HepG2 (cell line): ENCODE data around the gene PELI2. TPM values are rescaled to one million over a fixed set of nuclear protein-coding genes. Genes with fewer than 3 reads are reported as not detected.

Source experiments
- ATAC-seq: fragments of 200-7000 bp; cut with Tn5 transposase; 3 replicates; pipeline ENCODE4 v1.9.1; 2020; ENCODE audit warnings: mild to moderate bottlenecking, moderate library complexity
- BruUV-seq: library from RNA; stranded (reverse); fragments of 400-500 nt; replicated peaks from 2 replicates; lab custom pipeline; 2021; lab: Mats Ljungman, UMichigan
- CTCF ChIA-PET: fragments of 300-600 bp; formaldehyde crosslinking; extraction: SDS; loops from one replicate; lab custom pipeline; 2021; ENCODE audit warnings: low total read pairs, inconsistent platforms, low intra/inter-chr PET ratio; lab: Yijun Ruan, JAX
- POLR2A ChIA-PET: fragments of 350-600 bp; sonication (Branson Sonifier 250); formaldehyde crosslinking; loops from one replicate; lab custom pipeline; 2020; ENCODE audit warnings: antibody characterized with exemption, inconsistent platforms; lab: Yijun Ruan, JAX
- DNase-seq: peaks from one replicate; pipeline ENCODE4 v3.0.0-alpha.2; 2015; ENCODE audit warnings: low spot score
- FAIRE-seq: peaks from 3 replicates; lab custom pipeline; 2011; peaks lifted over from hg19 to GRCh38; lab: Jason Lieb, UNC
- H2AFZ ChIP-seq: one replicate; pipeline ENCODE4 v1.6.1; 2011; ENCODE audit warnings: low read length, inconsistent platforms
- H3K27ac ChIP-seq: fragments of 300-600 bp; 3 replicates; pipeline ENCODE4 v1.8.0; 2011; ENCODE audit warnings: mixed run types, mild to moderate bottlenecking, mixed read lengths, low read length, inconsistent platforms; ENCODE audit not compliant: insufficient read depth; ENCODE audit errors: extremely low read length
- H3K27me3 ChIP-seq, 2 experiments: fragments of 200-600 bp in 1 of 2; 2 replicates in 1 of 2; 3 replicates in 1 of 2; pipeline versions ENCODE4 v1.6.0 to v1.8.0; 2011; ENCODE audit warnings: low read length in 2 of 2, mild to moderate bottlenecking in 2 of 2, moderate library complexity in 2 of 2, inconsistent platforms in 1 of 2; ENCODE audit not compliant: insufficient read depth in 2 of 2, control insufficient read depth in 1 of 2
- H3K36me3 ChIP-seq, 2 experiments: fragments of 200-600 bp in 1 of 2; replicated peaks in 1 of 2; 2 replicates in 1 of 2; 3 replicates in 1 of 2; pipeline versions ENCODE4 v1.5.1 to v1.8.0; 2011; ENCODE audit warnings: low read length in 2 of 2, inconsistent platforms in 1 of 2; ENCODE audit not compliant: insufficient read depth in 2 of 2, control insufficient read depth in 1 of 2
- H3K4me1 ChIP-seq: 2 replicates; pipeline ENCODE4 v1.5.1; 2012; ENCODE audit warnings: low read length, inconsistent platforms; ENCODE audit not compliant: insufficient read depth
- H3K4me2 ChIP-seq: 2 replicates; pipeline ENCODE4 v1.6.0; 2011; ENCODE audit warnings: low read depth, low read length, inconsistent platforms
- H3K4me3 ChIP-seq, 3 experiments: fragments of 200-600 bp in 1 of 3; sonication (generic), shearing (Covaris generic) in 1 of 3; replicated peaks in 1 of 3; 2 replicates each; pipeline ENCODE4 v1.5.1; 2011 to 2016; ENCODE audit warnings: low read length in 3 of 3, inconsistent platforms in 2 of 3, low read depth in 2 of 3, mild to moderate bottlenecking in 2 of 3, control low read depth in 1 of 3, mixed read lengths in 1 of 3; ENCODE audit not compliant: insufficient read depth in 1 of 3
- H3K79me2 ChIP-seq: one replicate; pipeline ENCODE4 v1.6.1; 2011; ENCODE audit warnings: low read length, inconsistent platforms; ENCODE audit not compliant: insufficient read depth
- H3K9ac ChIP-seq: 2 replicates; pipeline ENCODE4 v1.6.0; 2011; ENCODE audit warnings: mild to moderate bottlenecking, low read depth, low read length, inconsistent platforms; ENCODE audit not compliant: insufficient read depth
- H3K9me3 ChIP-seq: 2 replicates; pipeline ENCODE4 v1.5.1; 2012; ENCODE audit warnings: mild to moderate bottlenecking, low read length
- H4K20me1 ChIP-seq: 2 replicates; pipeline ENCODE4 v1.6.0; 2011; ENCODE audit warnings: inconsistent platforms, mild to moderate bottlenecking, low read length, moderate library complexity; ENCODE audit not compliant: insufficient read depth
- ELF1 ChIP-seq: sonication (generic); formaldehyde crosslinking; IDR thresholded peaks from 2 replicates; pipeline ENCODE4 v1.4.0; 2020; ENCODE audit warnings: missing genetic modification reagents
- GPN1 ChIP-seq: sonication (generic); formaldehyde crosslinking; IDR thresholded peaks from 2 replicates; pipeline ENCODE4 v1.5.1; 2020; ENCODE audit warnings: missing genetic modification reagents, borderline replicate concordance
- KDM2A ChIP-seq: sonication (generic); formaldehyde crosslinking; IDR thresholded peaks from 2 replicates; pipeline ENCODE4 v1.4.0; 2020; ENCODE audit warnings: low read depth, missing genetic modification reagents, borderline replicate concordance
- LRRFIP1 ChIP-seq: sonication (generic); formaldehyde crosslinking; conservative IDR thresholded peaks from 2 replicates; pipeline ENCODE4 v1.4.0; 2020; ENCODE audit warnings: missing genetic modification reagents
- MBNL3 ChIP-seq: fragments of 250-450 bp; sonication (Bioruptor Pico); conservative IDR thresholded peaks from 2 replicates; pipeline ENCODE4 v1.8.0; 2022; ENCODE audit warnings: mild to moderate bottlenecking, inconsistent platforms
- MLXIP ChIP-seq: sonication (generic); formaldehyde crosslinking; IDR thresholded peaks from 2 replicates; pipeline ENCODE4 v1.9.0; 2021; ENCODE audit warnings: missing genetic modification reagents, borderline replicate concordance
- POLR2AphosphoS2 ChIP-seq: IDR thresholded peaks from 2 replicates; pipeline ENCODE4 v1.6.1; 2011; ENCODE audit warnings: low read depth, low read length, improper control_type of control experiment
- TGIF2 ChIP-seq: IDR thresholded peaks from 2 replicates; pipeline ENCODE4 v1.6.1; 2016; ENCODE audit warnings: control low read depth, missing compliant biosample characterization
- U2AF1 ChIP-seq: fragments of 200-400 bp; formaldehyde crosslinking; optimal IDR thresholded peaks from 2 replicates; pipeline ENCODE3; 2017; ENCODE audit warnings: mild to moderate bottlenecking, low read depth, low read length
- ZBTB49 ChIP-seq: sonication (generic); formaldehyde crosslinking; IDR thresholded peaks from 2 replicates; pipeline ENCODE4 v1.4.0; 2020; ENCODE audit warnings: missing genetic modification reagents, borderline replicate concordance
- ZNF512B ChIP-seq: sonication (generic); formaldehyde crosslinking; IDR thresholded peaks from 2 replicates; pipeline ENCODE4 v1.5.1; 2020; ENCODE audit warnings: missing genetic modification reagents, mild to moderate bottlenecking, borderline replicate concordance
- ZNF619 ChIP-seq: sonication (generic); formaldehyde crosslinking; IDR thresholded peaks from 2 replicates; pipeline ENCODE4 v1.4.0; 2020; ENCODE audit warnings: mild to moderate bottlenecking, missing genetic modification reagents
- ZNF724P ChIP-seq: sonication (generic); formaldehyde crosslinking; IDR thresholded peaks from 2 replicates; pipeline ENCODE4 v1.8.0; 2022; ENCODE audit warnings: missing genetic modification reagents, borderline replicate concordance
- WGBS: methylation state at CpG from one replicate; pipeline ENCODE4 v1.1.6; 2017; ENCODE audit warnings: low lambda C conversion rate; 5-methylcytosine and 5-hydroxymethylcytosine counted together
- in situ Hi-C: cut with HindIII; loops from 2 replicates; pipeline ENCODE4 v1.10.0; 2017; ENCODE audit warnings: low pct_unique_long_range_greater_than_20kb; ENCODE audit not compliant: extremely low pct_ligation_motif_present
- intact Hi-C: fragments of 100-400 bp; cut with micrococcal nuclease; formaldehyde crosslinking; loops from one replicate; pipeline ENCODE4 v1.10.0; 2022; ENCODE audit not compliant: unreplicated experiment
- polyA plus RNA-seq, 8 experiments: library from polyadenylated mRNA; depleted of rRNA in 3 of 8; stranded (reverse) in 7 of 8; unstranded in 1 of 8; fragments of >200 nt; fragmentation: Illumina TruSeq in 4 of 8; extraction: Trizol in 4 of 8; gene quantifications; 2 replicates each; pipeline versions ENCODE4 v1.2.1 to v1.2.3, GENCODE V29; 2011 to 2016; ENCODE audit warnings: low read depth in 4 of 8, missing spikeins in 1 of 8, mixed read lengths in 1 of 8; ENCODE audit not compliant: insufficient read depth in 1 of 8
- total RNA-seq, 5 experiments: library from RNA; depleted of rRNA; stranded (reverse); fragments of >200 nt; fragmentation: Illumina TruSeq; extraction: Trizol; gene quantifications; 2 replicates each; pipeline ENCODE4 v1.2.3, GENCODE V29; 2016; ENCODE audit warnings: low read depth in 1 of 5

PELI2 gene
- total and polyA plus RNA-seq, 2 of the 13 experiments (the other 11 are each of a cell fraction or from before 2014, with no cell fraction given), result 0.07 TPM; not detected in 1

- TF ChIP-seq ZBTB49 (CRISPR knock-in tag) (no peak), ELF1 (no peak), TGIF2 (CRISPR knock-in tag) (no peak), ZNF512B (CRISPR knock-in tag) (no peak), KDM2A (no peak)
These were observed 177.5 kb downstream of the PELI2 start (continued) for GRCh38 chr14:56295743-56296142.

- Histone ChIP-seq H3K79me2 (no peaks in the 10 kb centered on the region), H3K9me3 (no peaks in the 10 kb centered on the region), H3K4me2 (no peak overlapping the region), H2AFZ (no peak overlapping the region), H4K20me1 (no peaks in the 10 kb centered on the region), H3K4me3 (no peak overlapping the region), H3K27ac (no peak overlapping the region), H3K9ac (no peak overlapping the region), H3K27me3 (peaks cover 0 to 9% of the 10 kb centered on the region in 2 experiments; a peak in 1 of 5 replicates), H3K4me1 (no peaks in the 10 kb centered on the region), H3K36me3 (no peaks in the 10 kb centered on the region)
- in situ Hi-C loops, result no loop called here
- ChIA-PET CTCF (no interaction called here), POLR2A (no interaction called here)
- BruUV-seq, result no TSS peak
- 63% methylated on average over 5 of the region's 5 CpGs for WGBS
- ATAC-seq (no peak), DNase-seq (no peak), FAIRE-seq (no peak)
- intact Hi-C loops, result no loop called here
- TF ChIP-seq ZNF619 (CRISPR knock-in tag) (no peak), POLR2AphosphoS2 (no peak), GPN1 (CRISPR knock-in tag) (no peak), LRRFIP1 (no peak), MLXIP (CRISPR knock-in tag) (no peak), MBNL3 (CRISPR knock-in tag) (no peak), U2AF1 (no peak), ZNF724P (CRISPR knock-in tag) (no peak)
These were observed 179.2 kb downstream of the PELI2 start for GRCh38 chr14:56297449-56297848.
